K562 (cell line): Measurements from ENCODE around the gene ERP29. TPM values are rescaled to one million over a fixed set of nuclear protein-coding genes. Genes with fewer than 3 reads are reported as not detected.

Experiments
- BCOR ChIP-seq: fragments of 450-650 bp; IDR thresholded peaks from 2 replicates; pipeline ENCODE4 v1.6.1; 2016
- CBFA2T3 ChIP-seq: fragments of 450-650 bp; IDR thresholded peaks from 2 replicates; pipeline ENCODE4 v1.6.1; 2017
- HIVEP1 ChIP-seq: fragments of 250-450 bp; sonication (Bioruptor Pico); IDR thresholded peaks from 2 replicates; pipeline ENCODE4 v1.4.0; 2020; ENCODE audit warnings: mild to moderate bottlenecking
- KAT7 ChIP-seq: sonication (generic); formaldehyde crosslinking; IDR thresholded peaks from 2 replicates; pipeline ENCODE4 v1.8.0; 2022; ENCODE audit warnings: missing genetic modification reagents, mild to moderate bottlenecking, borderline replicate concordance
- MAZ ChIP-seq, 2 experiments: fragments of 450-650 bp in 1 of 2; sonication (generic) in 1 of 2; formaldehyde crosslinking; IDR thresholded peaks in 1 of 2; conservative IDR thresholded peaks in 1 of 2; 2 replicates each; pipeline versions ENCODE4 v1.4.0 to v1.5.0; 2020; ENCODE audit warnings: mild to moderate bottlenecking in 1 of 2, missing genetic modification reagents in 1 of 2
- PHB2 ChIP-seq: fragments of 450-650 bp; IDR thresholded peaks from 2 replicates; pipeline ENCODE4 v1.6.1; 2017; ENCODE audit warnings: low read depth
- SLC30A9 ChIP-seq: fragments of 250-450 bp; sonication (Bioruptor Pico); IDR thresholded peaks from 2 replicates; pipeline ENCODE4 v1.8.0; 2022; ENCODE audit warnings: mild to moderate bottlenecking, moderate library complexity
- SMARCA5 ChIP-seq: fragments of 450-650 bp; IDR thresholded peaks from 2 replicates; pipeline ENCODE4 v1.6.1; 2016
- TCFL5 ChIP-seq: fragments of 250-450 bp; sonication (Bioruptor Pico); conservative IDR thresholded peaks from 2 replicates; pipeline ENCODE4 v1.6.1; 2021; ENCODE audit warnings: mild to moderate bottlenecking, moderate library complexity, matching md5 sums
- TOE1 ChIP-seq, 2 experiments: fragments of 450-650 bp in 1 of 2; sonication (generic) in 1 of 2; formaldehyde crosslinking in 1 of 2; IDR thresholded peaks; 2 replicates each; pipeline versions ENCODE4 v1.7.1 to v1.8.0; 2016 to 2022; ENCODE audit warnings: borderline replicate concordance in 2 of 2, mild to moderate bottlenecking in 2 of 2, antibody characterized with exemption in 1 of 2, inconsistent platforms in 1 of 2, low read depth in 1 of 2, missing genetic modification reagents in 1 of 2, moderate library complexity in 1 of 2
- YY1 ChIP-seq, 3 experiments: IDR thresholded peaks; 2 replicates each; pipeline ENCODE4 v1.6.1; 2011; ENCODE audit warnings: low read length in 2 of 3, mild to moderate bottlenecking in 2 of 3, moderate library complexity in 2 of 3, borderline replicate concordance in 1 of 3, control low read depth in 1 of 3, low read depth in 1 of 3; ENCODE audit not compliant: insufficient read depth in 3 of 3, insufficient replicate concordance in 2 of 3, control insufficient read depth in 1 of 3, insufficient read length in 1 of 3; ENCODE audit errors: extremely low read depth in 1 of 3
- ZNF217 ChIP-seq: sonication (generic); formaldehyde crosslinking; IDR thresholded peaks from 2 replicates; pipeline ENCODE4 v1.8.0; 2022; ENCODE audit warnings: mild to moderate bottlenecking, missing genetic modification reagents
- ZNF589 ChIP-seq: fragments of 200-800 bp; sonication (Bioruptor generic); IDR thresholded peaks from 2 replicates; pipeline ENCODE4 v1.6.1; 2016; ENCODE audit warnings: low read depth, missing genetic modification characterization, missing compliant biosample characterization
- ZNF79 ChIP-seq: fragments of 250-450 bp; sonication (Bioruptor Pico); IDR thresholded peaks from 2 replicates; pipeline ENCODE4 v1.4.0; 2020; ENCODE audit warnings: low read depth, mild to moderate bottlenecking, moderate library complexity
- polyA plus RNA-seq, 8 experiments: library from polyadenylated mRNA; depleted of rRNA in 4 of 8; stranded (reverse) in 5 of 8; unstranded in 3 of 8; fragments of >200 nt; fragmentation: Nextera tagmentation in 2 of 8; fragmentation: Illumina TruSeq in 1 of 8; extraction: Ambion mirVana in 2 of 8; extraction: Trizol in 1 of 8; gene quantifications; 2 replicates each; pipeline versions ENCODE4 v1.2.1 to v1.2.3, GENCODE V29; 2011 to 2014; ENCODE audit warnings: inconsistent platforms in 1 of 8, missing spikeins in 1 of 8
- total RNA-seq, 7 experiments: library from RNA; depleted of rRNA in 6 of 7; stranded (reverse); fragments of >200 nt in 6 of 7; fragmentation: Illumina TruSeq in 2 of 7; extraction: Trizol in 2 of 7; gene quantifications; 2 replicates each; pipeline versions ENCODE4 v1.2.1 to v1.2.3, GENCODE V29; 2011 to 2021; ENCODE audit warnings: low replicate concordance in 1 of 7
- TF ChIP-seq, protein P1 (sequence below): sonication (generic); formaldehyde crosslinking; IDR thresholded peaks from 2 replicates; pipeline ENCODE4 v1.8.0; 2022; ENCODE audit warnings: mild to moderate bottlenecking, missing genetic modification reagents
- TF ChIP-seq, protein P2 (sequence below): fragments of 200-400 bp; formaldehyde crosslinking; IDR thresholded peaks from 2 replicates; pipeline ENCODE4 v1.6.1; 2017; ENCODE audit warnings: mild to moderate bottlenecking, low read depth, low read length, moderate library complexity
- TF ChIP-seq, protein P3 (sequence below): fragments of 450-650 bp; IDR thresholded peaks from 2 replicates; pipeline ENCODE4 v1.6.1; 2016

ERP29 gene
- total and polyA plus RNA-seq, 9 of the 15 experiments (the other 6 are each of a cell fraction or from before 2014, with no cell fraction given), result 42.4 to 146 (median 111) TPM

DNA sequence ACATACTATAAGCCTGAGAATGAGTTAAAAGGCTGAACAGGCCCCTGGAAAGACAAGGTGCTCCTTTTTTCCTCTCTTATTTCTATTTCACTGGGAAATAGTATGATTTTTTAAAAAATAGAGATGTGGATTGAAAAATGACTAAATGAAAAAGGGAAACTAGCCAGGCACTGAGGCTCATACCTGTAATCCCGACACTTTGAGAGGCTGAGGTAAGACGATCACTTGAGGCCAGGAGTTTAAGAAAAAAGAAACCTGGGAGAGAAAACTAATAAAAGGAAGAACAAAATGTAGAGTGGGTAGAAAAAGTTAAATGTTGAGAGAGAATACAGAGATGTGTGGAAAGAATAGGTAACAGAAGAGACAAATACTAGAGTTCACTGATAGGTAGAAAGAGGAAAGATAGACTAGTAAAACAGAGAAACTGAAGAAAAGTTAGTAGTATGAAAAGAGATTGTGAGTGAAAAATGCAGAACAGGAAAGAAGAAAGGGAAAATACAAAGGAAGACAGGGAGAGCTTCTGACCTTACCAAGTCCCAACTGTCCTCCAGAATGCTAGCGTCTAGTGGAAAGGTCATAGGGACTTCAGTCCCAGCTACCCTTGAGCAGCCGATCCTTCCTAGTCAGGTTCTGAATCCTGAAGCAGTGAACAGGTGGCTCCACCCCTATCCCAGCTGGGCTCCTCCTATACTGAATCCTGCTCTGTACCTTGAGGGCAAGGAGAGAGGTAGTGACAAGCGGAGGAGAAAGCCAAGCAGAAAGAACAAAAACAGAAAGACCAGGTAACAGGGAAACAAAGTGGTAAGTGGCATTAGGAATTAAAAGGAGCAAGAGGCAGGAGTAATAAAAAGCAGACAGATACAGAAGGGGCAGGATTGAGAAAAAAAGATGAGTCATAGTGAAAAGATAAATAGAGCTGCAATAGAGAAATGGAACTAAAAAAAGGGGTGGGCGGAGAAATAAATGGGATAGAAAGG is 7.5 kb upstream of the ERP29 start (continued):
- no peak for TF ChIP-seq YY1 (IDR thresholded peaks at IDR 0.05; ENCODE audit: borderline replicate concordance in 1 of 3, control insufficient read depth in 1 of 3, extremely low read depth in 1 of 3, insufficient read depth in 3 of 3, insufficient read length in 1 of 3, insufficient replicate concordance in 2 of 3, low read depth in 1 of 3, low read length in 2 of 3)
- TF ChIP-seq, protein P1, sequence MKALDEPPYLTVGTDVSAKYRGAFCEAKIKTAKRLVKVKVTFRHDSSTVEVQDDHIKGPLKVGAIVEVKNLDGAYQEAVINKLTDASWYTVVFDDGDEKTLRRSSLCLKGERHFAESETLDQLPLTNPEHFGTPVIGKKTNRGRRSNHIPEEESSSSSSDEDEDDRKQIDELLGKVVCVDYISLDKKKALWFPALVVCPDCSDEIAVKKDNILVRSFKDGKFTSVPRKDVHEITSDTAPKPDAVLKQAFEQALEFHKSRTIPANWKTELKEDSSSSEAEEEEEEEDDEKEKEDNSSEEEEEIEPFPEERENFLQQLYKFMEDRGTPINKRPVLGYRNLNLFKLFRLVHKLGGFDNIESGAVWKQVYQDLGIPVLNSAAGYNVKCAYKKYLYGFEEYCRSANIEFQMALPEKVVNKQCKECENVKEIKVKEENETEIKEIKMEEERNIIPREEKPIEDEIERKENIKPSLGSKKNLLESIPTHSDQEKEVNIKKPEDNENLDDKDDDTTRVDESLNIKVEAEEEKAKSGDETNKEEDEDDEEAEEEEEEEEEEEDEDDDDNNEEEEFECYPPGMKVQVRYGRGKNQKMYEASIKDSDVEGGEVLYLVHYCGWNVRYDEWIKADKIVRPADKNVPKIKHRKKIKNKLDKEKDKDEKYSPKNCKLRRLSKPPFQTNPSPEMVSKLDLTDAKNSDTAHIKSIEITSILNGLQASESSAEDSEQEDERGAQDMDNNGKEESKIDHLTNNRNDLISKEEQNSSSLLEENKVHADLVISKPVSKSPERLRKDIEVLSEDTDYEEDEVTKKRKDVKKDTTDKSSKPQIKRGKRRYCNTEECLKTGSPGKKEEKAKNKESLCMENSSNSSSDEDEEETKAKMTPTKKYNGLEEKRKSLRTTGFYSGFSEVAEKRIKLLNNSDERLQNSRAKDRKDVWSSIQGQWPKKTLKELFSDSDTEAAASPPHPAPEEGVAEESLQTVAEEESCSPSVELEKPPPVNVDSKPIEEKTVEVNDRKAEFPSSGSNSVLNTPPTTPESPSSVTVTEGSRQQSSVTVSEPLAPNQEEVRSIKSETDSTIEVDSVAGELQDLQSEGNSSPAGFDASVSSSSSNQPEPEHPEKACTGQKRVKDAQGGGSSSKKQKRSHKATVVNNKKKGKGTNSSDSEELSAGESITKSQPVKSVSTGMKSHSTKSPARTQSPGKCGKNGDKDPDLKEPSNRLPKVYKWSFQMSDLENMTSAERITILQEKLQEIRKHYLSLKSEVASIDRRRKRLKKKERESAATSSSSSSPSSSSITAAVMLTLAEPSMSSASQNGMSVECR (CRISPR knock-in tag), result no peak
- no peak for TF ChIP-seq SMARCA5
- TF ChIP-seq PHB2, result 0 out of 2 replicates have a peak, but pooled peaks have one; percentile 27
- TF ChIP-seq ZNF589 (CRISPR knock-in tag), result no peak
- TF ChIP-seq MAZ (CRISPR knock-in tag; conservative IDR thresholded peaks at IDR 0.05 in 1 of 2, IDR thresholded peaks at IDR 0.05 in 1 of 2), result no peak
- TF ChIP-seq TCFL5, result no peak
- TF ChIP-seq BCOR, result 0 out of 2 replicates have a peak, but pooled peaks have one; percentile 18
- TF ChIP-seq SLC30A9 (CRISPR knock-in tag), result no peak
- no peak for TF ChIP-seq KAT7 (CRISPR knock-in tag)
- TF ChIP-seq, protein P2, sequence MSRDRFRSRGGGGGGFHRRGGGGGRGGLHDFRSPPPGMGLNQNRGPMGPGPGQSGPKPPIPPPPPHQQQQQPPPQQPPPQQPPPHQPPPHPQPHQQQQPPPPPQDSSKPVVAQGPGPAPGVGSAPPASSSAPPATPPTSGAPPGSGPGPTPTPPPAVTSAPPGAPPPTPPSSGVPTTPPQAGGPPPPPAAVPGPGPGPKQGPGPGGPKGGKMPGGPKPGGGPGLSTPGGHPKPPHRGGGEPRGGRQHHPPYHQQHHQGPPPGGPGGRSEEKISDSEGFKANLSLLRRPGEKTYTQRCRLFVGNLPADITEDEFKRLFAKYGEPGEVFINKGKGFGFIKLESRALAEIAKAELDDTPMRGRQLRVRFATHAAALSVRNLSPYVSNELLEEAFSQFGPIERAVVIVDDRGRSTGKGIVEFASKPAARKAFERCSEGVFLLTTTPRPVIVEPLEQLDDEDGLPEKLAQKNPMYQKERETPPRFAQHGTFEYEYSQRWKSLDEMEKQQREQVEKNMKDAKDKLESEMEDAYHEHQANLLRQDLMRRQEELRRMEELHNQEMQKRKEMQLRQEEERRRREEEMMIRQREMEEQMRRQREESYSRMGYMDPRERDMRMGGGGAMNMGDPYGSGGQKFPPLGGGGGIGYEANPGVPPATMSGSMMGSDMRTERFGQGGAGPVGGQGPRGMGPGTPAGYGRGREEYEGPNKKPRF, result no peak
- no peak for TF ChIP-seq ZNF79
- TF ChIP-seq, protein P3, sequence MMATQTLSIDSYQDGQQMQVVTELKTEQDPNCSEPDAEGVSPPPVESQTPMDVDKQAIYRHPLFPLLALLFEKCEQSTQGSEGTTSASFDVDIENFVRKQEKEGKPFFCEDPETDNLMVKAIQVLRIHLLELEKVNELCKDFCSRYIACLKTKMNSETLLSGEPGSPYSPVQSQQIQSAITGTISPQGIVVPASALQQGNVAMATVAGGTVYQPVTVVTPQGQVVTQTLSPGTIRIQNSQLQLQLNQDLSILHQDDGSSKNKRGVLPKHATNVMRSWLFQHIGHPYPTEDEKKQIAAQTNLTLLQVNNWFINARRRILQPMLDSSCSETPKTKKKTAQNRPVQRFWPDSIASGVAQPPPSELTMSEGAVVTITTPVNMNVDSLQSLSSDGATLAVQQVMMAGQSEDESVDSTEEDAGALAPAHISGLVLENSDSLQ, result peak; percentile 42; the same call in 1 of the 2 replicates
- 0 out of 2 replicates have a peak, but pooled peaks have one; percentile 38 for TF ChIP-seq TOE1 (IDR thresholded peaks at IDR 0.05; ENCODE audit: borderline replicate concordance)
- no peak for TF ChIP-seq TOE1 (CRISPR knock-in tag; IDR thresholded peaks at IDR 0.05; ENCODE audit: borderline replicate concordance, low read depth)
- no peak; the same call in 1 of the 2 replicates for TF ChIP-seq CBFA2T3
- TF ChIP-seq HIVEP1 (CRISPR knock-in tag), result no peak
- TF ChIP-seq ZNF217 (CRISPR knock-in tag), result no peak
